CD8-positive, alpha-beta memory T cell (primary cell): ENCODE data around the gene RNF19B. TPM values are rescaled to one million over a fixed set of nuclear protein-coding genes. Genes with fewer than 3 reads are reported as not detected.

Source experiments
- CTCF ChIA-PET: fragments of 350-600 bp; sonication (Branson Sonifier 250); formaldehyde crosslinking; loops from one replicate; lab custom pipeline; 2021; ENCODE audit warnings: antibody characterized with exemption; lab: Charles Lee
- POLR2A ChIA-PET: fragments of 350-600 bp; sonication (Branson Sonifier 250); formaldehyde crosslinking; loops from one replicate; lab custom pipeline; 2021; ENCODE audit warnings: antibody characterized with exemption; lab: Charles Lee
- DNase-seq, 5 donors: peaks; one replicate each; pipeline versions ENCODE4 v3.0.0 to v3.0.0-alpha.2; 2020 to 2022; ENCODE audit warnings: mixed read lengths in 1 of 5
- H3K27ac ChIP-seq: one replicate; pipeline ENCODE4 v1.7.0; 2013; ENCODE audit warnings: low read depth, mild to moderate bottlenecking, low read length, moderate library complexity
- H3K27me3 ChIP-seq: 2 replicates; pipeline ENCODE4 v1.7.0; 2013; ENCODE audit warnings: low read length, mild to moderate bottlenecking; ENCODE audit not compliant: insufficient read depth, poor library complexity, severe bottlenecking
- H3K36me3 ChIP-seq: 2 replicates; pipeline ENCODE4 v1.7.0; 2013; ENCODE audit warnings: mild to moderate bottlenecking, low read length, moderate library complexity; ENCODE audit not compliant: insufficient read depth
- H3K4me1 ChIP-seq: 2 replicates; pipeline ENCODE4 v1.7.0; 2013; ENCODE audit warnings: mild to moderate bottlenecking, low read length, moderate library complexity; ENCODE audit not compliant: insufficient read depth
- H3K4me3 ChIP-seq: 2 replicates; pipeline ENCODE4 v1.7.0; 2013; ENCODE audit warnings: mild to moderate bottlenecking, low read length
- H3K9me3 ChIP-seq: 2 replicates; pipeline ENCODE4 v1.7.0; 2013; ENCODE audit warnings: mild to moderate bottlenecking, low read length
- H3K27ac Mint-ChIP-seq, 8 donors: one replicate each; pipeline ENCODE4 v1.8.0; 2020 to 2021; ENCODE audit warnings: mixed read lengths in 8 of 8, mild to moderate bottlenecking in 6 of 8, inconsistent platforms in 3 of 8, moderate library complexity in 3 of 8
- H3K27me3 Mint-ChIP-seq, 2 donors: one replicate each; pipeline ENCODE4 v1.8.0; 2020 to 2021; ENCODE audit warnings: mixed read lengths in 2 of 2, mild to moderate bottlenecking in 1 of 2, moderate library complexity in 1 of 2
- H3K36me3 Mint-ChIP-seq, 3 donors: one replicate each; pipeline ENCODE4 v1.8.0; 2020 to 2021; ENCODE audit warnings: mixed read lengths in 3 of 3, inconsistent platforms in 1 of 3, mild to moderate bottlenecking in 1 of 3
- H3K4me1 Mint-ChIP-seq, 3 donors: one replicate each; pipeline ENCODE4 v1.8.0; 2020 to 2021; ENCODE audit warnings: mixed read lengths in 3 of 3, inconsistent platforms in 1 of 3, mild to moderate bottlenecking in 1 of 3
- H3K4me3 Mint-ChIP-seq, 7 donors: one replicate each; pipeline ENCODE4 v1.8.0; 2020 to 2021; ENCODE audit warnings: mixed read lengths in 7 of 7, mild to moderate bottlenecking in 6 of 7, moderate library complexity in 4 of 7, inconsistent platforms in 2 of 7
- H3K9me3 Mint-ChIP-seq, 5 donors: one replicate each; pipeline ENCODE4 v1.8.0; 2020 to 2022; ENCODE audit warnings: mixed read lengths in 5 of 5, mild to moderate bottlenecking in 3 of 5, moderate library complexity in 2 of 5, inconsistent platforms in 1 of 5
- polyA plus RNA-seq: library from polyadenylated mRNA; unstranded; fragments of 300-500 nt; fragmentation: Illumina TruSeq; gene quantifications from one replicate; pipeline ENCODE4 v1.2.3, GENCODE V29; 2021
- total RNA-seq, 2 experiments: library from RNA; stranded (reverse); gene quantifications; one replicate each; pipeline ENCODE4 v1.2.3, GENCODE V29; 2021

Gene RNF19B
- total and polyA plus RNA-seq, 3 experiments from 2014 or later = 4.3 to 39.9 (median 39.6) TPM

GRCh38 chr1:32972814-32973428, 8.3 kb upstream of the RNF19B start:
- no peak for DNase-seq
- H3K9me3 Mint-ChIP-seq = no peaks in the 10 kb centered on the region
- H3K27me3 Mint-ChIP-seq = peaks cover 12 to 24% of the 10 kb centered on the region in 2 donors
- Histone ChIP-seq H3K4me3 (peak overlapping the region; percentile 19), H3K27ac (no peak overlapping the region), H3K9me3 (no peaks in the 10 kb centered on the region), H3K27me3 (peaks cover 24% of the 10 kb centered on the region), H3K36me3 (no peaks in the 10 kb centered on the region), H3K4me1 (peaks cover 8% of the 10 kb centered on the region)
- H3K4me3 Mint-ChIP-seq = peak overlapping the region in 4 of 7 donors; percentile 12 to 58 (median 36)
- peaks cover 5 to 11% (median 9%) of the 10 kb centered on the region in 3 donors for H3K4me1 Mint-ChIP-seq
- H3K27ac Mint-ChIP-seq = no peak overlapping the region
- CTCF ChIA-PET = no interaction called here
- H3K36me3 Mint-ChIP-seq = peaks cover 0 to 4% (median 0%) of the 10 kb centered on the region in 3 donors
- POLR2A ChIA-PET = no interaction called here

- POLR2A ChIA-PET = no interaction called here
- H3K9me3 Mint-ChIP-seq = no peaks in the 10 kb centered on the region
Measured at GRCh38 chr1:32971576-32971975, 7.0 kb upstream of the RNF19B start.

GRCh38 chr1:32971156-32971555, 6.5 kb upstream of the RNF19B start:
- Mint-ChIP-seq H3K9me3 (no peaks in the 10 kb centered on the region), H3K4me3 (peak overlapping the region in 1 of 7 donors; percentile 3), H3K27me3 (peaks cover 18 to 29% of the 10 kb centered on the region in 2 donors), H3K4me1 (peaks cover 5 to 12% (median 11%) of the 10 kb centered on the region in 3 donors), H3K36me3 (peaks cover 0 to 4% (median 2%) of the 10 kb centered on the region in 3 donors), H3K27ac (peak overlapping the region in 1 of 8 donors; percentile 82)
- POLR2A ChIA-PET = no interaction called here
- Histone ChIP-seq H3K27ac (no peak overlapping the region), H3K4me1 (peaks cover 8% of the 10 kb centered on the region), H3K36me3 (no peaks in the 10 kb centered on the region), H3K9me3 (no peaks in the 10 kb centered on the region), H3K27me3 (peaks cover 24% of the 10 kb centered on the region), H3K4me3 (no peak overlapping the region)
- no peak for DNase-seq
- CTCF ChIA-PET = no interaction called here

More at GRCh38 chr1:32971576-32971975, 7.0 kb upstream of the RNF19B start:
- Histone ChIP-seq H3K4me3 (no peak overlapping the region), H3K4me1 (peaks cover 8% of the 10 kb centered on the region), H3K27ac (no peak overlapping the region), H3K36me3 (no peaks in the 10 kb centered on the region), H3K27me3 (peaks cover 24% of the 10 kb centered on the region), H3K9me3 (no peaks in the 10 kb centered on the region)
- Mint-ChIP-seq H3K4me3 (peak overlapping the region in 1 of 7 donors; percentile 48), H3K4me1 (peaks cover 5 to 12% (median 11%) of the 10 kb centered on the region in 3 donors), H3K36me3 (peaks cover 0 to 4% (median 2%) of the 10 kb centered on the region in 3 donors), H3K27ac (no peak overlapping the region), H3K27me3 (peaks cover 18 to 29% of the 10 kb centered on the region in 2 donors)
- DNase-seq = no peak
- CTCF ChIA-PET = no interaction called here

- no peak for DNase-seq
- ChIA-PET CTCF (interaction anchor here (0.7 to 1.5 kb wide), 3 partner anchors 45 to 326 kb away, joined by 3 read pairs; no protein-coding TSS in a partner anchor), POLR2A (interaction anchor here (1.1 kb wide), 1 partner anchor 11 kb away, joined by 4 read pairs; no protein-coding TSS in a partner anchor)
- Histone ChIP-seq H3K27ac (no peak overlapping the region), H3K27me3 (peaks cover 24% of the 10 kb centered on the region), H3K4me1 (peaks cover 14% of the 10 kb centered on the region), H3K36me3 (no peaks in the 10 kb centered on the region), H3K9me3 (no peaks in the 10 kb centered on the region), H3K4me3 (no peak overlapping the region)
- H3K27ac Mint-ChIP-seq = no peak overlapping the region
- peak overlapping the region in 1 of 7 donors; percentile 51 for H3K4me3 Mint-ChIP-seq
- peaks cover 16 to 29% of the 10 kb centered on the region in 2 donors for H3K27me3 Mint-ChIP-seq
- peaks cover 1 to 4% (median 2%) of the 10 kb centered on the region in 3 donors for H3K36me3 Mint-ChIP-seq
- no peaks in the 10 kb centered on the region for H3K9me3 Mint-ChIP-seq
- H3K4me1 Mint-ChIP-seq = peaks cover 8 to 18% (median 17%) of the 10 kb centered on the region in 3 donors
Measured at GRCh38 chr1:32969566-32969965, 5.0 kb upstream of the RNF19B start.

- Histone ChIP-seq H3K4me1 (peaks cover 15% of the 10 kb centered on the region), H3K27me3 (peaks cover 23% of the 10 kb centered on the region), H3K27ac (no peak overlapping the region), H3K9me3 (no peaks in the 10 kb centered on the region), H3K4me3 (no peak overlapping the region), H3K36me3 (no peaks in the 10 kb centered on the region)
- DNase-seq = no peak
- POLR2A ChIA-PET = interaction anchor here (1.1 kb wide), 1 partner anchor 13 kb away, joined by 4 read pairs; no protein-coding TSS in a partner anchor
- peaks cover 2 to 5% (median 4%) of the 10 kb centered on the region in 3 donors for H3K36me3 Mint-ChIP-seq
- H3K27me3 Mint-ChIP-seq = peaks cover 16 to 26% of the 10 kb centered on the region in 2 donors
- H3K4me1 Mint-ChIP-seq = peaks cover 13 to 23% (median 21%) of the 10 kb centered on the region in 3 donors
- CTCF ChIA-PET = no interaction called here
- H3K9me3 Mint-ChIP-seq = no peaks in the 10 kb centered on the region
- peak overlapping the region in 1 of 8 donors; percentile 36 for H3K27ac Mint-ChIP-seq
- peak overlapping the region in 1 of 7 donors; percentile 24 for H3K4me3 Mint-ChIP-seq
Measured at GRCh38 chr1:32967888-32968568, 3.4 kb upstream of the RNF19B start.

GRCh38 chr1:32966900-32967299, 2.3 kb upstream of the RNF19B start:
- Histone ChIP-seq H3K27me3 (peaks cover 12% of the 10 kb centered on the region), H3K36me3 (no peaks in the 10 kb centered on the region), H3K4me1 (peaks cover 18% of the 10 kb centered on the region), H3K4me3 (no peak overlapping the region), H3K27ac (no peak overlapping the region), H3K9me3 (no peaks in the 10 kb centered on the region)
- Mint-ChIP-seq H3K27ac (peak overlapping the region in 1 of 8 donors; percentile 27), H3K4me1 (peaks cover 19 to 26% (median 24%) of the 10 kb centered on the region in 3 donors), H3K27me3 (peaks cover 10 to 17% of the 10 kb centered on the region in 2 donors), H3K4me3 (peak overlapping the region in 3 of 7 donors; percentile 10 to 59 (median 17)), H3K9me3 (no peaks in the 10 kb centered on the region), H3K36me3 (peaks cover under 1 to 8% (median 2%) of the 10 kb centered on the region in 3 donors)
- ChIA-PET POLR2A (interaction anchor here (0.6 to 0.7 kb wide), 2 partner anchors 496 to 1967 kb away, joined by 3 to 8 read pairs; no protein-coding TSS in a partner anchor), CTCF (no interaction called here)
- DNase-seq = no peak

GRCh38 chr1:32965251-32965747, 690 bp upstream of the RNF19B start:
- ChIA-PET CTCF (interaction anchor here (0.8 to 1.4 kb wide), 4 partner anchors 9 to 27 kb away, joined by 3 to 5 read pairs (median 4); no protein-coding TSS in a partner anchor), POLR2A (interaction anchor here (0.5 to 2.6 kb wide), 6 partner anchors 16 to 314 kb away, joined by 3 to 27 read pairs (median 5); partner anchors contain the start of gene RBBP4)
- Histone ChIP-seq H3K4me3 (peak overlapping the region; percentile 78), H3K27me3 (no peaks in the 10 kb centered on the region), H3K4me1 (peaks cover 21% of the 10 kb centered on the region), H3K9me3 (no peaks in the 10 kb centered on the region), H3K27ac (peak overlapping the region; percentile 58), H3K36me3 (no peaks in the 10 kb centered on the region)
- no peak for DNase-seq
- peaks cover 0 to 8% (median 2%) of the 10 kb centered on the region in 3 donors for H3K36me3 Mint-ChIP-seq
- H3K27me3 Mint-ChIP-seq = peaks cover 4 to 5% of the 10 kb centered on the region in 2 donors
- peak overlapping the region in 7 of 8 donors; percentile 84 to 98 (median 93) for H3K27ac Mint-ChIP-seq
- H3K4me1 Mint-ChIP-seq = peaks cover 31 to 40% (median 40%) of the 10 kb centered on the region in 3 donors
- H3K9me3 Mint-ChIP-seq = no peaks in the 10 kb centered on the region
- peak overlapping the region; percentile 85 to 94 (median 89) for H3K4me3 Mint-ChIP-seq
